IPS-NIHi7 (cell line): ENCODE data around the gene NPAS2.

Source experiments
- DNase-seq: peaks from one replicate; pipeline ENCODE4 v3.0.0; 2012; ENCODE audit warnings: mixed read lengths; ENCODE audit errors: extremely low spot score

Gene NPAS2

GRCh38 chr2:100819370-100820272 lies at the start of gene NPAS2:
TSS of gene NPAS2 (plus strand) at chr2:100820139. CDS start at chr2:100904755, 84,616 bp downstream.
- DNase-seq = peak; percentile 70

GRCh38 chr2:100771125-100771524 lies 48.8 kb upstream of the NPAS2 start:
- no peak for DNase-seq

GRCh38 chr2:100773538-100773937 lies 46.4 kb upstream of the NPAS2 start:
- no peak for DNase-seq

GRCh38 chr2:100776445-100776844 lies 43.5 kb upstream of the NPAS2 start:
- DNase-seq = no peak

- no peak for DNase-seq
Observed at GRCh38 chr2:100778637-100779450, 41.1 kb upstream of the NPAS2 start.

GRCh38 chr2:100779908-100780202 lies 40.1 kb upstream of the NPAS2 start:
- no peak for DNase-seq

- DNase-seq = no peak
Observed at GRCh38 chr2:100780203-100781008, 39.5 kb upstream of the NPAS2 start.

- no peak for DNase-seq
Observed at GRCh38 chr2:100781009-100781325, 39.0 kb upstream of the NPAS2 start.

GRCh38 chr2:100781523-100782379 lies 38.2 kb upstream of the NPAS2 start:
- no peak for DNase-seq

GRCh38 chr2:100782380-100782878 lies 37.5 kb upstream of the NPAS2 start:
- no peak for DNase-seq

- no peak for DNase-seq
Observed at GRCh38 chr2:100783987-100784386, 36.0 kb upstream of the NPAS2 start.

GRCh38 chr2:100784681-100785080 lies 35.3 kb upstream of the NPAS2 start:
- no peak for DNase-seq

GRCh38 chr2:100785626-100786296 lies 34.2 kb upstream of the NPAS2 start:
- DNase-seq = no peak

GRCh38 chr2:100786297-100786658 lies 33.7 kb upstream of the NPAS2 start:
- DNase-seq = no peak

- DNase-seq = no peak
Observed at GRCh38 chr2:100786985-100787384, 33.0 kb upstream of the NPAS2 start.

GRCh38 chr2:100789361-100789760 lies 30.6 kb upstream of the NPAS2 start:
- no peak for DNase-seq

GRCh38 chr2:100791294-100791935 lies 28.5 kb upstream of the NPAS2 start:
- DNase-seq = no peak

- DNase-seq = no peak
Observed at GRCh38 chr2:100791936-100792308, 28.0 kb upstream of the NPAS2 start.

- DNase-seq = no peak
Observed at GRCh38 chr2:100793220-100793619, 26.7 kb upstream of the NPAS2 start.

GRCh38 chr2:100793982-100794381 lies 26.0 kb upstream of the NPAS2 start:
- DNase-seq = no peak
